Mesenchymal stem cell (in vitro differentiated cells and primary cell): Measurements from ENCODE around the gene E2F7.

Experiments used
- DNase-seq: peaks from one replicate; pipeline ENCODE4 v3.0.0-alpha.2; 2013
- H2AFZ ChIP-seq: one replicate; pipeline ENCODE4 v1.6.1; 2013; ENCODE audit warnings: low read depth, mild to moderate bottlenecking, control low read depth, inconsistent platforms, low read length, moderate library complexity
- H2AK5ac ChIP-seq: 2 replicates; pipeline ENCODE4 v1.6.1; 2013; ENCODE audit warnings: low read length, moderate library complexity, mild to moderate bottlenecking, inconsistent platforms; ENCODE audit not compliant: severe bottlenecking
- H2BK120ac ChIP-seq: one replicate; pipeline ENCODE4 v1.6.1; 2013; ENCODE audit warnings: low read depth, mild to moderate bottlenecking, inconsistent platforms, low read length, moderate library complexity
- H2BK12ac ChIP-seq, 2 experiments: one replicate each; pipeline ENCODE4 v1.6.1; 2013; ENCODE audit warnings: inconsistent platforms in 2 of 2, low read length in 2 of 2, mild to moderate bottlenecking in 2 of 2, moderate library complexity in 2 of 2, control low read depth in 1 of 2
- H2BK15ac ChIP-seq: one replicate; pipeline ENCODE4 v1.6.1; 2013; ENCODE audit warnings: mild to moderate bottlenecking, low read depth, inconsistent platforms; ENCODE audit not compliant: poor library complexity, severe bottlenecking
- H2BK5ac ChIP-seq: 2 replicates; pipeline ENCODE4 v1.6.1; 2013; ENCODE audit warnings: low read depth, mild to moderate bottlenecking, low read length, control low read depth, inconsistent platforms; ENCODE audit not compliant: poor library complexity, severe bottlenecking
- H3K14ac ChIP-seq, 2 experiments: one replicate each; pipeline ENCODE4 v1.6.1; 2013; ENCODE audit warnings: inconsistent platforms in 2 of 2, low read length in 2 of 2, control low read depth in 1 of 2, mild to moderate bottlenecking in 1 of 2, moderate library complexity in 1 of 2
- H3K18ac ChIP-seq, 2 experiments: one replicate each; pipeline ENCODE4 v1.6.1; 2013; ENCODE audit warnings: inconsistent platforms in 2 of 2, low read length in 2 of 2, control low read depth in 1 of 2, low read depth in 1 of 2, mild to moderate bottlenecking in 1 of 2
- H3K23ac ChIP-seq, 2 experiments: one replicate each; pipeline ENCODE4 v1.6.1; 2013; ENCODE audit warnings: inconsistent platforms in 2 of 2, low read length in 2 of 2, mild to moderate bottlenecking in 2 of 2, moderate library complexity in 2 of 2, control low read depth in 1 of 2
- H3K27ac ChIP-seq: 2 replicates; pipeline ENCODE4 v1.5.1; 2013; ENCODE audit warnings: mild to moderate bottlenecking, moderate library complexity, low read length, control low read depth, inconsistent platforms; ENCODE audit not compliant: poor library complexity, severe bottlenecking
- H3K27me3 ChIP-seq, 2 experiments: 2 replicates each; pipeline versions ENCODE4 v1.6.1 to v1.7.0; 2013; ENCODE audit warnings: low read length in 2 of 2, mild to moderate bottlenecking in 2 of 2, moderate library complexity in 2 of 2, control low read depth in 1 of 2, inconsistent platforms in 1 of 2; ENCODE audit not compliant: control insufficient read depth in 1 of 2, insufficient read depth in 1 of 2
- H3K36me3 ChIP-seq, 2 experiments: 2 replicates each; pipeline versions ENCODE4 v1.6.1 to v1.7.0; 2013; ENCODE audit warnings: low read length in 2 of 2, control low read depth in 1 of 2, inconsistent platforms in 1 of 2, low read depth in 1 of 2, mild to moderate bottlenecking in 1 of 2; ENCODE audit not compliant: insufficient read depth in 2 of 2, control insufficient read depth in 1 of 2
- H3K4ac ChIP-seq, 2 experiments: one replicate each; pipeline ENCODE4 v1.6.1; 2013; ENCODE audit warnings: inconsistent platforms in 2 of 2, low read length in 2 of 2, mild to moderate bottlenecking in 2 of 2, moderate library complexity in 2 of 2, control low read depth in 1 of 2, low read depth in 1 of 2
- H3K4me1 ChIP-seq: 2 replicates; pipeline ENCODE4 v1.6.1; 2013; ENCODE audit warnings: low read depth, low read length, control low read depth; ENCODE audit not compliant: control insufficient read depth, insufficient read depth
- H3K4me2 ChIP-seq: 2 replicates; pipeline ENCODE4 v1.6.1; 2013; ENCODE audit warnings: low read length, mild to moderate bottlenecking, inconsistent platforms; ENCODE audit not compliant: poor library complexity, severe bottlenecking
- H3K4me3 ChIP-seq, 2 experiments: 2 replicates each; pipeline versions ENCODE4 v1.5.1 to v1.7.0; 2013; ENCODE audit warnings: low read length in 2 of 2, mild to moderate bottlenecking in 2 of 2, control low read depth in 1 of 2, low read depth in 1 of 2; ENCODE audit not compliant: insufficient read depth in 1 of 2
- H3K79me1 ChIP-seq: replicated peaks from 2 replicates; pipeline ENCODE4 v1.6.1; 2013; ENCODE audit warnings: mild to moderate bottlenecking, control low read depth, low read length, inconsistent platforms; ENCODE audit not compliant: poor library complexity, severe bottlenecking
- H3K9ac ChIP-seq: 2 replicates; pipeline ENCODE4 v1.7.0; 2013; ENCODE audit warnings: mild to moderate bottlenecking, low read length, moderate library complexity
- H3K9me3 ChIP-seq: 2 replicates; pipeline ENCODE4 v1.7.0; 2013; ENCODE audit warnings: mild to moderate bottlenecking, low read length; ENCODE audit not compliant: control insufficient read depth
- H4K8ac ChIP-seq: one replicate; pipeline ENCODE4 v1.6.1; 2013; ENCODE audit warnings: inconsistent platforms, mild to moderate bottlenecking, low read length, moderate library complexity
- H4K91ac ChIP-seq: one replicate; pipeline ENCODE4 v1.6.1; 2013; ENCODE audit warnings: mild to moderate bottlenecking, low read length, inconsistent platforms
- WGBS: methylation state at CpG from one replicate; pipeline ENCODE4 v1.1.7; 2013; ENCODE audit warnings: mixed read lengths; 5-methylcytosine and 5-hydroxymethylcytosine counted together

Gene E2F7

GRCh38 chr12:76990716-76991115, 74.7 kb downstream of the E2F7 start:
- Histone ChIP-seq H3K4me1 (no peaks in the 10 kb centered on the region), H2BK12ac (no peak overlapping the region), H3K9me3 (peaks cover 4% of the 10 kb centered on the region), H3K36me3 (no peaks in the 10 kb centered on the region), H3K9ac (no peak overlapping the region), H3K79me1 (no peaks in the 10 kb centered on the region), H3K4me2 (no peak overlapping the region), H2BK15ac (no peak overlapping the region), H3K4ac (no peak overlapping the region), H4K8ac (no peak overlapping the region), H3K27ac (no peak overlapping the region), H2AFZ (no peak overlapping the region), H3K27me3 (no peaks in the 10 kb centered on the region), H3K18ac (no peak overlapping the region), H3K23ac (no peak overlapping the region), H4K91ac (no peak overlapping the region), H2AK5ac (no peak overlapping the region), H3K4me3 (no peak overlapping the region), H2BK120ac (no peak overlapping the region), H2BK5ac (no peak overlapping the region), H3K14ac (no peak overlapping the region)
- 17% methylated on average over 1 of the region's 1 CpG for WGBS
- DNase-seq = no peak

GRCh38 chr12:76984566-76984965, 80.8 kb downstream of the E2F7 start:
- no peak overlapping the region for H3K18ac ChIP-seq
- no peak overlapping the region for H3K4ac ChIP-seq
- no peak overlapping the region for H2BK120ac ChIP-seq
- H4K8ac ChIP-seq = no peak overlapping the region
- H3K27ac ChIP-seq = no peak overlapping the region
- H3K9ac ChIP-seq = no peak overlapping the region
- no peak overlapping the region for H3K4me3 ChIP-seq
- H3K14ac ChIP-seq = no peak overlapping the region
- no peak overlapping the region for H2BK5ac ChIP-seq
- no peak overlapping the region for H2BK15ac ChIP-seq
- H4K91ac ChIP-seq = no peak overlapping the region
- no peaks in the 10 kb centered on the region for H3K4me1 ChIP-seq
- H3K36me3 ChIP-seq = peaks cover 0 to 5% of the 10 kb centered on the region in 2 experiments
- no peak overlapping the region for H3K23ac ChIP-seq
- no peak overlapping the region for H2AK5ac ChIP-seq
- H2AFZ ChIP-seq = no peak overlapping the region
- H3K9me3 ChIP-seq = peaks cover 31% of the 10 kb centered on the region
- H3K4me2 ChIP-seq = no peak overlapping the region
- H3K27me3 ChIP-seq = no peaks in the 10 kb centered on the region
- no peak for DNase-seq
- H2BK12ac ChIP-seq = no peak overlapping the region
- H3K79me1 ChIP-seq = no peaks in the 10 kb centered on the region
- 96% methylated on average over 26 of the region's 26 CpGs for WGBS

GRCh38 chr12:76983420-76983819, 81.9 kb downstream of the E2F7 start:
- no peak overlapping the region for H3K14ac ChIP-seq
- H3K4me1 ChIP-seq = no peaks in the 10 kb centered on the region

GRCh38 chr12:76980196-76980595, 85.2 kb downstream of the E2F7 start:
- peaks cover 0 to 1% of the 10 kb centered on the region in 2 experiments for H3K36me3 ChIP-seq
- H4K91ac ChIP-seq = no peak overlapping the region
- no peak overlapping the region for H3K27ac ChIP-seq
- H2BK5ac ChIP-seq = no peak overlapping the region
- peaks cover 3% of the 10 kb centered on the region for H3K4me1 ChIP-seq
- no peak for DNase-seq
- H3K23ac ChIP-seq = no peak overlapping the region
- peaks cover 0 to 4% of the 10 kb centered on the region in 2 experiments for H3K27me3 ChIP-seq
- H2BK120ac ChIP-seq = no peak overlapping the region
- H3K9ac ChIP-seq = no peak overlapping the region
- 100% methylated on average over 2 of the region's 2 CpGs for WGBS
- no peak overlapping the region for H4K8ac ChIP-seq
- no peak overlapping the region for H3K4me3 ChIP-seq
- no peak overlapping the region for H3K4me2 ChIP-seq
- no peak overlapping the region for H2AK5ac ChIP-seq
- no peak overlapping the region for H2BK12ac ChIP-seq
- H2AFZ ChIP-seq = no peak overlapping the region
- peaks cover 30% of the 10 kb centered on the region for H3K9me3 ChIP-seq
- H3K14ac ChIP-seq = no peak overlapping the region
- H3K4ac ChIP-seq = no peak overlapping the region
- H2BK15ac ChIP-seq = no peak overlapping the region
- H3K18ac ChIP-seq = no peak overlapping the region
- H3K79me1 ChIP-seq = no peaks in the 10 kb centered on the region

More at GRCh38 chr12:76983420-76983819, 81.9 kb downstream of the E2F7 start:
- no peak overlapping the region for H4K8ac ChIP-seq
- H3K4me2 ChIP-seq = no peak overlapping the region
- H3K9me3 ChIP-seq = peaks cover 30% of the 10 kb centered on the region
- no peak overlapping the region for H3K18ac ChIP-seq
- no peak overlapping the region for H3K27ac ChIP-seq
- H2BK5ac ChIP-seq = no peak overlapping the region
- peaks cover 0 to 5% of the 10 kb centered on the region in 2 experiments for H3K36me3 ChIP-seq
- H2BK12ac ChIP-seq = no peak overlapping the region
- no peak overlapping the region for H2BK15ac ChIP-seq
- no peaks in the 10 kb centered on the region for H3K79me1 ChIP-seq
- no peaks in the 10 kb centered on the region for H3K27me3 ChIP-seq
- H2AFZ ChIP-seq = no peak overlapping the region
- no peak overlapping the region for H2AK5ac ChIP-seq
- H3K4ac ChIP-seq = no peak overlapping the region
- DNase-seq = no peak
- no peak overlapping the region for H3K9ac ChIP-seq
- H3K4me3 ChIP-seq = no peak overlapping the region
- no peak overlapping the region for H3K23ac ChIP-seq
- no peak overlapping the region for H4K91ac ChIP-seq
- WGBS = 80% methylated on average over 1 of the region's 2 CpGs
- H2BK120ac ChIP-seq = no peak overlapping the region
